Effector memory CD4-positive, alpha-beta T cell (primary cell): Measurements from ENCODE around the gene NIF3L1.
A peak's percentile ranks its signal among the peaks of the same experiment; 100 is the strongest.

Source experiments
- DNase-seq, 3 donors: peaks; one replicate each; pipeline ENCODE4 v3.0.0-alpha.2; 2020
- H3K27ac ChIP-seq: 2 replicates; pipeline ENCODE4 v1.7.0; 2013; ENCODE audit warnings: mild to moderate bottlenecking, low read length, moderate library complexity; ENCODE audit not compliant: insufficient read depth, poor library complexity, severe bottlenecking
- H3K27me3 ChIP-seq: replicated peaks from 2 replicates; pipeline ENCODE4 v1.7.0; 2013; ENCODE audit warnings: mild to moderate bottlenecking, low read length; ENCODE audit not compliant: insufficient read depth, control insufficient read depth, poor library complexity, severe bottlenecking
- H3K36me3 ChIP-seq: 2 replicates; pipeline ENCODE4 v1.7.0; 2013; ENCODE audit warnings: mild to moderate bottlenecking, low read length, moderate library complexity; ENCODE audit not compliant: control insufficient read depth, insufficient read depth
- H3K4me1 ChIP-seq: 2 replicates; pipeline ENCODE4 v1.7.0; 2013; ENCODE audit warnings: low read length, mild to moderate bottlenecking; ENCODE audit not compliant: control insufficient read depth, insufficient read depth, poor library complexity, severe bottlenecking
- H3K4me3 ChIP-seq: 2 replicates; pipeline ENCODE4 v1.7.0; 2013; ENCODE audit warnings: low read length, low read depth, mild to moderate bottlenecking; ENCODE audit not compliant: insufficient read depth, poor library complexity, severe bottlenecking
- H3K9me3 ChIP-seq: 2 replicates; pipeline ENCODE4 v1.7.0; 2013; ENCODE audit warnings: mild to moderate bottlenecking, low read length, moderate library complexity; ENCODE audit not compliant: control insufficient read depth
- total RNA-seq, 3 donors: gene quantifications; one replicate each; lab custom pipeline; 2026; lab: John Stamatoyannopoulos, UW

NIF3L1 gene
- total RNA-seq, result 8.3 to 13.0 (median 10.0) reads per million in 3 donors

GRCh38 chr2:200888704-200889625 is at the start of gene NIF3L1, which contains the start of gene PPIL3:
Gene NIF3L1 (plus strand): TSS chr2:200889371. CDS start chr2:200891944, 2,573 bp downstream.
Gene PPIL3 (minus strand): TSS chr2:200889077. CDS start chr2:200887615, 1,462 bp downstream.
- Histone ChIP-seq H3K27ac (peak within 1 kb of the TSS; percentile 93), H3K36me3 (peaks cover 5% of the 10 kb centered on the region), H3K27me3 (no peaks in the 10 kb centered on the region), H3K4me3 (peak within 1 kb of the TSS; percentile 48), H3K9me3 (no peaks in the 10 kb centered on the region), H3K4me1 (no peaks in the 10 kb centered on the region)
- DNase-seq, result peak; percentile 91 to 94 (median 92)

- no peaks in the 10 kb centered on the region for H3K36me3 ChIP-seq
- no peak for DNase-seq
- H3K27me3 ChIP-seq, result no peaks in the 10 kb centered on the region
- H3K27ac ChIP-seq, result no peak overlapping the region
- H3K4me1 ChIP-seq, result no peaks in the 10 kb centered on the region
- H3K9me3 ChIP-seq, result peaks cover 7% of the 10 kb centered on the region
- no peak overlapping the region for H3K4me3 ChIP-seq
Measured at GRCh38 chr2:200839513-200839912, 49.7 kb upstream of the NIF3L1 start.

- H3K36me3 ChIP-seq, result no peaks in the 10 kb centered on the region
- no peak overlapping the region for H3K27ac ChIP-seq
- no peaks in the 10 kb centered on the region for H3K9me3 ChIP-seq
- no peaks in the 10 kb centered on the region for H3K27me3 ChIP-seq
- no peak for DNase-seq
- no peak overlapping the region for H3K4me3 ChIP-seq
- no peaks in the 10 kb centered on the region for H3K4me1 ChIP-seq
Measured at GRCh38 chr2:200843993-200844948, 44.9 kb upstream of the NIF3L1 start.

GRCh38 chr2:200845194-200845593 is 44.0 kb upstream of the NIF3L1 start:
- no peaks in the 10 kb centered on the region for H3K4me1 ChIP-seq
- H3K9me3 ChIP-seq, result no peaks in the 10 kb centered on the region
- no peak overlapping the region for H3K27ac ChIP-seq
- no peak overlapping the region for H3K4me3 ChIP-seq
- H3K36me3 ChIP-seq, result no peaks in the 10 kb centered on the region
- H3K27me3 ChIP-seq, result no peaks in the 10 kb centered on the region
- no peak for DNase-seq

- Histone ChIP-seq H3K9me3 (no peaks in the 10 kb centered on the region), H3K36me3 (no peaks in the 10 kb centered on the region), H3K4me3 (no peak overlapping the region), H3K27me3 (no peaks in the 10 kb centered on the region), H3K4me1 (no peaks in the 10 kb centered on the region), H3K27ac (no peak overlapping the region)
- no peak for DNase-seq
Measured at GRCh38 chr2:200845669-200846325, 43.4 kb upstream of the NIF3L1 start.

GRCh38 chr2:200847269-200847668 is 41.9 kb upstream of the NIF3L1 start:
- H3K27me3 ChIP-seq, result no peaks in the 10 kb centered on the region
- no peaks in the 10 kb centered on the region for H3K4me1 ChIP-seq
- peaks cover 5% of the 10 kb centered on the region for H3K36me3 ChIP-seq
- no peak overlapping the region for H3K4me3 ChIP-seq
- no peak overlapping the region for H3K27ac ChIP-seq
- DNase-seq, result no peak
- H3K9me3 ChIP-seq, result no peaks in the 10 kb centered on the region

- Histone ChIP-seq H3K27ac (no peak overlapping the region), H3K27me3 (no peaks in the 10 kb centered on the region), H3K4me3 (no peak overlapping the region), H3K9me3 (no peaks in the 10 kb centered on the region), H3K4me1 (no peaks in the 10 kb centered on the region), H3K36me3 (peaks cover 12% of the 10 kb centered on the region)
- DNase-seq, result no peak
Measured at GRCh38 chr2:200847939-200848338, 41.2 kb upstream of the NIF3L1 start.

- no peak for DNase-seq
- no peak overlapping the region for H3K27ac ChIP-seq
- peaks cover 40% of the 10 kb centered on the region for H3K36me3 ChIP-seq
- H3K9me3 ChIP-seq, result no peaks in the 10 kb centered on the region
- H3K27me3 ChIP-seq, result no peaks in the 10 kb centered on the region
- no peak overlapping the region for H3K4me3 ChIP-seq
- no peaks in the 10 kb centered on the region for H3K4me1 ChIP-seq
Measured at GRCh38 chr2:200850512-200851256, 38.5 kb upstream of the NIF3L1 start.
